HepG2 (cell line): ENCODE results near the gene ARHGAP19. TPM values are rescaled to one million over a fixed set of nuclear protein-coding genes. Genes with fewer than 3 reads are reported as not detected.
A peak's percentile ranks its signal among the peaks of the same experiment; 100 is the strongest.

Experiments used
- CBFB ChIP-seq: sonication (generic); formaldehyde crosslinking; IDR thresholded peaks from 2 replicates; pipeline ENCODE4 v1.4.0; 2020; ENCODE audit warnings: missing genetic modification reagents
- CBX1 ChIP-seq: IDR thresholded peaks from one replicate; pipeline ENCODE4 v1.6.1; 2016; ENCODE audit warnings: antibody characterized with exemption, low read depth
- CSRNP2 ChIP-seq: sonication (generic); formaldehyde crosslinking; conservative IDR thresholded peaks from 2 replicates; pipeline ENCODE4 v1.8.0; 2022; ENCODE audit warnings: low read depth, missing genetic modification reagents
- HNF1A ChIP-seq, 2 experiments: sonication (generic) in 1 of 2; formaldehyde crosslinking in 1 of 2; IDR thresholded peaks; 2 replicates each; pipeline versions ENCODE4 v1.4.0 to v1.6.1; 2016 to 2020; ENCODE audit warnings: borderline replicate concordance in 1 of 2, low read depth in 1 of 2, mild to moderate bottlenecking in 1 of 2, missing genetic modification reagents in 1 of 2
- IRX3 ChIP-seq: sonication (generic); formaldehyde crosslinking; IDR thresholded peaks from 2 replicates; pipeline ENCODE4 v1.8.1; 2023; ENCODE audit warnings: mild to moderate bottlenecking, low read depth, missing genetic modification reagents, borderline replicate concordance
- JARID2 ChIP-seq: sonication (generic); formaldehyde crosslinking; IDR thresholded peaks from 2 replicates; pipeline ENCODE4 v1.8.1; 2023; ENCODE audit warnings: missing genetic modification reagents, inconsistent platforms; ENCODE audit not compliant: insufficient replicate concordance
- KLF13 ChIP-seq: sonication (generic); formaldehyde crosslinking; IDR thresholded peaks from 2 replicates; pipeline ENCODE4 v1.4.0; 2020; ENCODE audit warnings: mild to moderate bottlenecking, missing genetic modification reagents
- MED1 ChIP-seq: sonication (generic); formaldehyde crosslinking; IDR thresholded peaks from 2 replicates; pipeline ENCODE4 v1.4.0; 2020; ENCODE audit warnings: missing genetic modification reagents
- MTA1 ChIP-seq: sonication (generic); formaldehyde crosslinking; IDR thresholded peaks from 2 replicates; pipeline ENCODE4 v1.4.0; 2020; ENCODE audit warnings: missing genetic modification reagents, mild to moderate bottlenecking, borderline replicate concordance
- POLR2AphosphoS5 ChIP-seq: IDR thresholded peaks from 2 replicates; pipeline ENCODE4 v1.6.1; 2012; ENCODE audit warnings: low read depth, low read length
- RBFOX2 ChIP-seq: fragments of 200-400 bp; formaldehyde crosslinking; IDR thresholded peaks from 2 replicates; pipeline ENCODE4 v1.6.1; 2017; ENCODE audit warnings: low read depth, mild to moderate bottlenecking, low read length
- XBP1 ChIP-seq: sonication (generic); formaldehyde crosslinking; IDR thresholded peaks from 2 replicates; pipeline ENCODE4 v1.5.0; 2020; ENCODE audit warnings: missing genetic modification reagents
- ZBTB33 ChIP-seq: sonication (generic); formaldehyde crosslinking; IDR thresholded peaks from 2 replicates; pipeline ENCODE4 v1.4.0; 2020; ENCODE audit warnings: missing genetic modification reagents
- ZFP1 ChIP-seq: IDR thresholded peaks from 2 replicates; pipeline ENCODE4 v1.6.1; 2016
- ZFP36 ChIP-seq: fragments of 150-350 bp; IDR thresholded peaks from 2 replicates; pipeline ENCODE4 v1.6.1; 2018; ENCODE audit warnings: borderline replicate concordance, low read length, low read depth; ENCODE audit not compliant: partially characterized antibody
- ZFP36L2 ChIP-seq: sonication (generic); formaldehyde crosslinking; IDR thresholded peaks from 2 replicates; pipeline ENCODE4 v1.4.0; 2020; ENCODE audit warnings: missing genetic modification reagents
- ZMYM3 ChIP-seq: sonication (generic); formaldehyde crosslinking; IDR thresholded peaks from 2 replicates; pipeline ENCODE4 v1.5.1; 2020; ENCODE audit warnings: mild to moderate bottlenecking, missing genetic modification reagents
- ZNF326 ChIP-seq: sonication (generic); formaldehyde crosslinking; IDR thresholded peaks from 2 replicates; pipeline ENCODE4 v1.4.0; 2020; ENCODE audit warnings: missing genetic modification reagents, borderline replicate concordance
- ZNF430 ChIP-seq: sonication (generic); formaldehyde crosslinking; IDR thresholded peaks from 2 replicates; pipeline ENCODE4 v1.9.0; 2021; ENCODE audit warnings: mild to moderate bottlenecking, missing genetic modification reagents
- ZNF556 ChIP-seq: sonication (generic); formaldehyde crosslinking; IDR thresholded peaks from 2 replicates; pipeline ENCODE4 v1.4.0; 2020; ENCODE audit warnings: mild to moderate bottlenecking, missing genetic modification reagents, borderline replicate concordance
- ZNF577 ChIP-seq: sonication (generic); formaldehyde crosslinking; IDR thresholded peaks from 2 replicates; pipeline ENCODE4 v1.4.0; 2020; ENCODE audit warnings: mild to moderate bottlenecking, low read depth, missing genetic modification reagents, borderline replicate concordance
- ZNF749 ChIP-seq: sonication (generic); formaldehyde crosslinking; IDR thresholded peaks from 2 replicates; pipeline ENCODE4 v1.8.0; 2022; ENCODE audit warnings: mild to moderate bottlenecking, missing genetic modification reagents, moderate library complexity, borderline replicate concordance
- polyA plus RNA-seq, 8 experiments: library from polyadenylated mRNA; depleted of rRNA in 3 of 8; stranded (reverse) in 7 of 8; unstranded in 1 of 8; fragments of >200 nt; fragmentation: Illumina TruSeq in 4 of 8; extraction: Trizol in 4 of 8; gene quantifications; 2 replicates each; pipeline versions ENCODE4 v1.2.1 to v1.2.3, GENCODE V29; 2011 to 2016; ENCODE audit warnings: low read depth in 4 of 8, missing spikeins in 1 of 8, mixed read lengths in 1 of 8; ENCODE audit not compliant: insufficient read depth in 1 of 8
- total RNA-seq, 5 experiments: library from RNA; depleted of rRNA; stranded (reverse); fragments of >200 nt; fragmentation: Illumina TruSeq; extraction: Trizol; gene quantifications; 2 replicates each; pipeline ENCODE4 v1.2.3, GENCODE V29; 2016; ENCODE audit warnings: low read depth in 1 of 5

The ARHGAP19 gene
- total and polyA plus RNA-seq, 2 of the 13 experiments (the other 11 are each of a cell fraction or from before 2014, with no cell fraction given), result 7.6 to 10.0 TPM

- TF ChIP-seq XBP1 (CRISPR knock-in tag) (no peak), HNF1A (IDR thresholded peaks at IDR 0.05; ENCODE audit: low read depth) (0 out of 2 replicates have a peak, but pooled peaks have one; percentile 7), HNF1A (CRISPR knock-in tag; IDR thresholded peaks at IDR 0.05; ENCODE audit: borderline replicate concordance) (no peak), JARID2 (CRISPR knock-in tag) (peak; percentile 75), ZNF326 (no peak), ZNF749 (CRISPR knock-in tag) (peak; percentile 40; the same call in 1 of the 2 replicates), CBX1 (peak; percentile 69), ZFP1 (0 out of 2 replicates have a peak, but pooled peaks have one; percentile 8), RBFOX2 (peak; percentile 90), ZNF556 (CRISPR knock-in tag) (peak; percentile 55; the same call in 1 of the 2 replicates), MTA1 (CRISPR knock-in tag) (peak; percentile 80; the same call in 1 of the 2 replicates), ZNF577 (CRISPR knock-in tag) (no peak), MED1 (peak; percentile 44; the same call in 1 of the 2 replicates), ZFP36L2 (CRISPR knock-in tag) (no peak), ZNF430 (CRISPR knock-in tag) (peak; percentile 59), ZBTB33 (no peak), CSRNP2 (CRISPR knock-in tag) (no peak), POLR2AphosphoS5 (peak; percentile 78), CBFB (CRISPR knock-in tag) (peak; percentile 61), IRX3 (CRISPR knock-in tag) (0 out of 2 replicates have a peak, but pooled peaks have one; percentile 49), ZFP36 (no peak), ZMYM3 (CRISPR knock-in tag) (peak; percentile 73), KLF13 (CRISPR knock-in tag) (peak; percentile 46; the same call in 1 of the 2 replicates)
Measured at GRCh38 chr10:97292097-97292861, at the start of gene ARHGAP19 (continued).
